ENCODE data around the gene E2F3.

- TF ChIP-seq, protein P1, sequence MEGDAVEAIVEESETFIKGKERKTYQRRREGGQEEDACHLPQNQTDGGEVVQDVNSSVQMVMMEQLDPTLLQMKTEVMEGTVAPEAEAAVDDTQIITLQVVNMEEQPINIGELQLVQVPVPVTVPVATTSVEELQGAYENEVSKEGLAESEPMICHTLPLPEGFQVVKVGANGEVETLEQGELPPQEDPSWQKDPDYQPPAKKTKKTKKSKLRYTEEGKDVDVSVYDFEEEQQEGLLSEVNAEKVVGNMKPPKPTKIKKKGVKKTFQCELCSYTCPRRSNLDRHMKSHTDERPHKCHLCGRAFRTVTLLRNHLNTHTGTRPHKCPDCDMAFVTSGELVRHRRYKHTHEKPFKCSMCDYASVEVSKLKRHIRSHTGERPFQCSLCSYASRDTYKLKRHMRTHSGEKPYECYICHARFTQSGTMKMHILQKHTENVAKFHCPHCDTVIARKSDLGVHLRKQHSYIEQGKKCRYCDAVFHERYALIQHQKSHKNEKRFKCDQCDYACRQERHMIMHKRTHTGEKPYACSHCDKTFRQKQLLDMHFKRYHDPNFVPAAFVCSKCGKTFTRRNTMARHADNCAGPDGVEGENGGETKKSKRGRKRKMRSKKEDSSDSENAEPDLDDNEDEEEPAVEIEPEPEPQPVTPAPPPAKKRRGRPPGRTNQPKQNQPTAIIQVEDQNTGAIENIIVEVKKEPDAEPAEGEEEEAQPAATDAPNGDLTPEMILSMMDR (IDR thresholded peaks at IDR 0.05; ENCODE audit: insufficient read depth, low read depth, low read length): no peak
- no peak for TF ChIP-seq EZH2 (IDR thresholded peaks at IDR 0.05; ENCODE audit: insufficient read depth, low read length)
Observed at GRCh38 chr6:20461576-20461975, 59.9 kb downstream of the E2F3 start.

All from astrocyte (in vitro differentiated cells and primary cell).